Esophagus (tissue), 2 donors: ENCODE measurements around the gene TPMT. TPM values are rescaled to one million over a fixed set of nuclear protein-coding genes. Genes with fewer than 3 reads are reported as not detected.

Experiments used
- H3K27ac ChIP-seq, 2 donors: one replicate each; pipeline ENCODE4 v1.5.1; 2013; ENCODE audit warnings: low read depth in 2 of 2, mild to moderate bottlenecking in 2 of 2, inconsistent platforms in 1 of 2, low read length in 1 of 2, moderate library complexity in 1 of 2
- H3K27me3 ChIP-seq, 2 donors: one replicate each; pipeline ENCODE4 v1.6.1; 2013; ENCODE audit warnings: low read length in 2 of 2, control low read depth in 1 of 2, mild to moderate bottlenecking in 1 of 2; ENCODE audit not compliant: insufficient read depth in 2 of 2, control insufficient read depth in 1 of 2
- H3K36me3 ChIP-seq, 2 donors: one replicate each; pipeline ENCODE4 v1.6.1; 2013; ENCODE audit warnings: low read length in 1 of 2; ENCODE audit not compliant: control insufficient read depth in 2 of 2, insufficient read depth in 2 of 2
- H3K4me1 ChIP-seq, 2 donors: one replicate each; pipeline ENCODE4 v1.6.1; 2013; ENCODE audit warnings: low read length in 1 of 2; ENCODE audit not compliant: control insufficient read depth in 2 of 2, insufficient read depth in 2 of 2
- H3K4me3 ChIP-seq, 2 donors: one replicate each; pipeline ENCODE4 v1.5.1; 2013; ENCODE audit warnings: low read length in 2 of 2, mild to moderate bottlenecking in 2 of 2, low read depth in 1 of 2, moderate library complexity in 1 of 2
- H3K9me3 ChIP-seq, 2 donors: one replicate each; pipeline ENCODE4 v1.6.1; 2013; ENCODE audit warnings: mild to moderate bottlenecking in 2 of 2, low read depth in 1 of 2, low read length in 1 of 2, moderate library complexity in 1 of 2; ENCODE audit not compliant: control insufficient read depth in 2 of 2, insufficient read depth in 1 of 2
- WGBS, 2 donors: extraction: QIAGEN DNeasy Blood & Tissue Kit; methylation state at CpG; one replicate each; pipeline ENCODE4 v1.1.7; 2013; 5-methylcytosine and 5-hydroxymethylcytosine counted together
- polyA plus RNA-seq, 2 donors: library from polyadenylated mRNA; stranded (reverse); fragments of 200-250 nt; gene quantifications; one replicate each; pipeline ENCODE4 v1.2.3, GENCODE V29; 2013
- donor health status: healthy with polysubstance abuse.
- donor health status: Bipolar disorder and iron deficiency.

The TPMT gene
- polyA plus RNA-seq, 2 donors = 10.4 to 11.9 TPM

DNA sequence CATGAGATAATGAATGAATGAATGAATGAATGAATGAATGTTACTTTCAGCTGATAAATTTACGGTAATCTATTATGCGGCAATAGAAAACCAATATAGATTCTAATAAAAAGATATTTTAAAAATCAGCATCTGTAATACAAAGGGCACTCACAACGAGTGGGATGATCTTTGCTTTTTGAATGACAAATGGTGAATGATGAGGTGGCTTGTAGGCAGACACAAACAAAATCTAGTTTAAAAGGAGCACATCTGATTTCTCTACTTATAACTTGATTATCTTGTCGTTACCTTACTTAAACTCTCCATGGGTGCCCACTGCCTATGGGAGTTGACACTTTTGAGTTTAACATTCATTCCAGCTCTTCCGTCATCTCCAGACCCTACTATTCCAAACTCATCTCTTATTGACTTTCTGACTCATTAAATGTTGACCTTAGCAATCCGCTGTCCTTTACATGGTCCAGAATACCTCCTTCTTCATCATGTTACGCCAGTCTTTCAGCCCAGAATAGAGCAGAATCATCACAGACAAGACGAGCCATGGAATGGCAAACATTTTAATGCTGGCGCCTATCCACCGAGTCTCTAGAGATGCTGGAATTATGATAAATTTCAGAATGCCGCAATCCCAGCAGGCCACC lies 73.7 kb downstream of the TPMT start:
- Histone ChIP-seq H3K27ac (no peak overlapping the region), H3K27me3 (no peaks in the 10 kb centered on the region), H3K4me3 (no peak overlapping the region), H3K9me3 (no peaks in the 10 kb centered on the region), H3K4me1 (no peaks in the 10 kb centered on the region), H3K36me3 (no peaks in the 10 kb centered on the region)
- 83 to 87% methylated on average over 11 of the region's 11 CpGs for WGBS, 2 donors

DNA sequence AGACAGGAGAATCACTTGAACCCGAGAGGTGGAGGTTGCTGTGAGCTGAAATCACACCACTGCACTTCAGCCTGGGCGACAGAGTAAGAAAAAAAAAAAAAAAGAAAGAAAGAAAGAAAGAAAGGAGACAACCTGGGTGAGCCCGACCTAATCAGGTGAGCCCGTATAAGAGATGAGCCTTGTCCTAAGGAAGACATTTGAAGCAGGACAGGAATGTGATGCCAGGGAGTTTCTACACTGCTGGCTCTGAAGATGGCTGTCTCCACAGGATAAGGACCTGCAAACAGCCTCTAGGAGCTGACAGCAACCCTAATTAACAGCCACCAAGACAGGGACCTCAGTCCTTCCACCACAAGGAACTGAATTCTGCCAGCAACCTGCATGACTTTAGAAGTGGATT lies 74.3 kb downstream of the TPMT start:
- 90% methylated on average over 4 of the region's 4 CpGs for WGBS, 2 donors
- Histone ChIP-seq H3K36me3 (no peaks in the 10 kb centered on the region), H3K27ac (no peak overlapping the region), H3K4me1 (no peaks in the 10 kb centered on the region), H3K9me3 (no peaks in the 10 kb centered on the region), H3K4me3 (no peak overlapping the region), H3K27me3 (no peaks in the 10 kb centered on the region)

DNA sequence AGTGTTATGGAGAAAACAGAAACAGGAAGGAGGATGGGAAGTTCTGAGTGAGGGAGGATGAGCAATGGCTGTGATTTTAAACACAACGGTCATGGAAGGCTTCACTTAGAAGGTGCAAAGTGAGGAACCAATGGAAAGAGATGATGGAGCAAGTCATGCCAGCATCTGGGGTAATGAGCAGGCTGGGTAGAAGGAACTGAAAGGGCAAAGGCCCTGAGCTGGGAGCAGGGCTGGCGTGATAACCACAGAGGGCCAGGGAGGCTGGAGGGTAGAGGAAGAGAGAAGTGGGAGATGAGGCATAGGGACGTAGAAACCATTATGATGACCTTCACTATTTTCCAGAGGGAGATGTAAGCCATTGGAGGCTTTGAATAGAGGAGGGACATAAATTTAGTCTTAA lies 76.0 kb downstream of the TPMT start:
- Histone ChIP-seq H3K9me3 (no peaks in the 10 kb centered on the region), H3K27me3 (no peaks in the 10 kb centered on the region), H3K4me1 (no peaks in the 10 kb centered on the region), H3K4me3 (no peak overlapping the region), H3K36me3 (no peaks in the 10 kb centered on the region), H3K27ac (no peak overlapping the region)
- 85 to 91% methylated on average over 3 of the region's 3 CpGs for WGBS, 2 donors

Other genes with a start within 250 kb of the TPMT start
- gene KIF13A, start 167.4 kb downstream of the TPMT start, polyA plus RNA-seq = 10 to 100 TPM in 1 of 2 donors, 1 to 10 TPM in 1; 7.7 to 11.5 TPM
- 1 to 10 TPM in 1 of 2 donors, under 1 TPM in 1; 0.79 to 1.4 TPM for gene NHLRC1, start 32.4 kb downstream of the TPMT start, polyA plus RNA-seq
- 1 to 10 TPM; 2.5 to 6.2 TPM for gene KDM1B, start 345 bp upstream of the TPMT start, polyA plus RNA-seq
- gene DEK, start 109.5 kb upstream of the TPMT start, polyA plus RNA-seq = 10 to 100 TPM; 27.0 to 43.1 TPM
- 1 to 10 TPM; 5.4 to 6.5 TPM for gene RNF144B, start 232.3 kb upstream of the TPMT start, polyA plus RNA-seq